HepG2 (cell line): ENCODE data around the gene PID1. TPM values are rescaled to one million over a fixed set of nuclear protein-coding genes. Genes with fewer than 3 reads are reported as not detected.

ENCODE experiments used
- ATAC-seq: fragments of 200-7000 bp; cut with Tn5 transposase; 3 replicates; pipeline ENCODE4 v1.9.1; 2020; ENCODE audit warnings: mild to moderate bottlenecking, moderate library complexity
- BruUV-seq: library from RNA; stranded (reverse); fragments of 400-500 nt; replicated peaks from 2 replicates; lab custom pipeline; 2021; lab: Mats Ljungman, UMichigan
- CTCF ChIA-PET: fragments of 300-600 bp; formaldehyde crosslinking; extraction: SDS; loops from one replicate; lab custom pipeline; 2021; ENCODE audit warnings: low total read pairs, inconsistent platforms, low intra/inter-chr PET ratio; lab: Yijun Ruan, JAX
- POLR2A ChIA-PET: fragments of 350-600 bp; sonication (Branson Sonifier 250); formaldehyde crosslinking; loops from one replicate; lab custom pipeline; 2020; ENCODE audit warnings: antibody characterized with exemption, inconsistent platforms; lab: Yijun Ruan, JAX
- DNase-seq: peaks from one replicate; pipeline ENCODE4 v3.0.0-alpha.2; 2015; ENCODE audit warnings: low spot score
- FAIRE-seq: peaks from 3 replicates; lab custom pipeline; 2011; peaks lifted over from hg19 to GRCh38; lab: Jason Lieb, UNC
- H2AFZ ChIP-seq: one replicate; pipeline ENCODE4 v1.6.1; 2011; ENCODE audit warnings: low read length, inconsistent platforms
- H3K27ac ChIP-seq: fragments of 300-600 bp; 3 replicates; pipeline ENCODE4 v1.8.0; 2011; ENCODE audit warnings: mixed run types, mild to moderate bottlenecking, mixed read lengths, low read length, inconsistent platforms; ENCODE audit not compliant: insufficient read depth; ENCODE audit errors: extremely low read length
- H3K27me3 ChIP-seq, 2 experiments: fragments of 200-600 bp in 1 of 2; 2 replicates in 1 of 2; 3 replicates in 1 of 2; pipeline versions ENCODE4 v1.6.0 to v1.8.0; 2011; ENCODE audit warnings: low read length in 2 of 2, mild to moderate bottlenecking in 2 of 2, moderate library complexity in 2 of 2, inconsistent platforms in 1 of 2; ENCODE audit not compliant: insufficient read depth in 2 of 2, control insufficient read depth in 1 of 2
- H3K36me3 ChIP-seq, 2 experiments: fragments of 200-600 bp in 1 of 2; replicated peaks in 1 of 2; 2 replicates in 1 of 2; 3 replicates in 1 of 2; pipeline versions ENCODE4 v1.5.1 to v1.8.0; 2011; ENCODE audit warnings: low read length in 2 of 2, inconsistent platforms in 1 of 2; ENCODE audit not compliant: insufficient read depth in 2 of 2, control insufficient read depth in 1 of 2
- H3K4me1 ChIP-seq: 2 replicates; pipeline ENCODE4 v1.5.1; 2012; ENCODE audit warnings: low read length, inconsistent platforms; ENCODE audit not compliant: insufficient read depth
- H3K4me2 ChIP-seq: 2 replicates; pipeline ENCODE4 v1.6.0; 2011; ENCODE audit warnings: low read depth, low read length, inconsistent platforms
- H3K4me3 ChIP-seq, 3 experiments: fragments of 200-600 bp in 1 of 3; sonication (generic), shearing (Covaris generic) in 1 of 3; replicated peaks in 1 of 3; 2 replicates each; pipeline ENCODE4 v1.5.1; 2011 to 2016; ENCODE audit warnings: low read length in 3 of 3, inconsistent platforms in 2 of 3, low read depth in 2 of 3, mild to moderate bottlenecking in 2 of 3, control low read depth in 1 of 3, mixed read lengths in 1 of 3; ENCODE audit not compliant: insufficient read depth in 1 of 3
- H3K79me2 ChIP-seq: one replicate; pipeline ENCODE4 v1.6.1; 2011; ENCODE audit warnings: low read length, inconsistent platforms; ENCODE audit not compliant: insufficient read depth
- H3K9ac ChIP-seq: 2 replicates; pipeline ENCODE4 v1.6.0; 2011; ENCODE audit warnings: mild to moderate bottlenecking, low read depth, low read length, inconsistent platforms; ENCODE audit not compliant: insufficient read depth
- H3K9me3 ChIP-seq: 2 replicates; pipeline ENCODE4 v1.5.1; 2012; ENCODE audit warnings: mild to moderate bottlenecking, low read length
- H4K20me1 ChIP-seq: 2 replicates; pipeline ENCODE4 v1.6.0; 2011; ENCODE audit warnings: inconsistent platforms, mild to moderate bottlenecking, low read length, moderate library complexity; ENCODE audit not compliant: insufficient read depth
- HNRNPK ChIP-seq: fragments of 200-400 bp; formaldehyde crosslinking; IDR thresholded peaks from 2 replicates; pipeline ENCODE4 v1.6.1; 2018; ENCODE audit warnings: low read length, low read depth, moderate library complexity, mild to moderate bottlenecking; ENCODE audit not compliant: poor library complexity, severe bottlenecking
- IKZF4 ChIP-seq: sonication (generic); formaldehyde crosslinking; IDR thresholded peaks from 2 replicates; pipeline ENCODE4 v1.5.1; 2020; ENCODE audit warnings: borderline replicate concordance, mild to moderate bottlenecking, low read depth, missing genetic modification reagents; ENCODE audit errors: not compliant biosample characterization
- MEIS2 ChIP-seq: sonication (generic); formaldehyde crosslinking; IDR thresholded peaks from 2 replicates; pipeline ENCODE4 v1.9.0; 2021; ENCODE audit warnings: mild to moderate bottlenecking, missing genetic modification reagents
- NFATC3 ChIP-seq: sonication (generic); formaldehyde crosslinking; IDR thresholded peaks from 2 replicates; pipeline ENCODE4 v1.5.1; 2020; ENCODE audit warnings: mild to moderate bottlenecking, missing genetic modification reagents
- NFKBIZ ChIP-seq: IDR thresholded peaks from 2 replicates; pipeline ENCODE4 v1.6.1; 2018; ENCODE audit warnings: missing genetic modification reagents, missing compliant biosample characterization
- RARA ChIP-seq: IDR thresholded peaks from 2 replicates; pipeline ENCODE4 v1.6.1; 2016; ENCODE audit warnings: missing genetic modification reagents, missing compliant biosample characterization
- SALL2 ChIP-seq: sonication (generic); formaldehyde crosslinking; IDR thresholded peaks from 2 replicates; pipeline ENCODE4 v1.8.1; 2023; ENCODE audit warnings: mild to moderate bottlenecking, missing genetic modification reagents, inconsistent platforms
- TCF7 ChIP-seq: sonication (generic); IDR thresholded peaks from 2 replicates; pipeline ENCODE4 v1.6.1; 2016; ENCODE audit warnings: antibody characterized with exemption, low read depth
- TOE1 ChIP-seq: sonication (generic); formaldehyde crosslinking; IDR thresholded peaks from 2 replicates; pipeline ENCODE4 v1.4.0; 2020; ENCODE audit warnings: mild to moderate bottlenecking, missing genetic modification reagents
- ZBTB7B ChIP-seq: sonication (generic); formaldehyde crosslinking; IDR thresholded peaks from 2 replicates; pipeline ENCODE4 v1.4.0; 2020; ENCODE audit warnings: missing genetic modification reagents
- ZNF232 ChIP-seq: sonication (generic); formaldehyde crosslinking; IDR thresholded peaks from 2 replicates; pipeline ENCODE4 v1.4.0; 2020; ENCODE audit warnings: missing genetic modification reagents, borderline replicate concordance
- ZNF292 ChIP-seq: sonication (generic); formaldehyde crosslinking; IDR thresholded peaks from 2 replicates; pipeline ENCODE4 v1.8.1; 2022; ENCODE audit warnings: mild to moderate bottlenecking, low read depth, missing genetic modification reagents, borderline replicate concordance
- ZNF644 ChIP-seq: IDR thresholded peaks from 2 replicates; pipeline ENCODE4 v1.6.1; 2016; ENCODE audit warnings: low read depth
- WGBS: methylation state at CpG from one replicate; pipeline ENCODE4 v1.1.6; 2017; ENCODE audit warnings: low lambda C conversion rate; 5-methylcytosine and 5-hydroxymethylcytosine counted together
- in situ Hi-C: cut with HindIII; loops from 2 replicates; pipeline ENCODE4 v1.10.0; 2017; ENCODE audit warnings: low pct_unique_long_range_greater_than_20kb; ENCODE audit not compliant: extremely low pct_ligation_motif_present
- intact Hi-C: fragments of 100-400 bp; cut with micrococcal nuclease; formaldehyde crosslinking; loops from one replicate; pipeline ENCODE4 v1.10.0; 2022; ENCODE audit not compliant: unreplicated experiment
- polyA plus RNA-seq, 8 experiments: library from polyadenylated mRNA; depleted of rRNA in 3 of 8; stranded (reverse) in 7 of 8; unstranded in 1 of 8; fragments of >200 nt; fragmentation: Illumina TruSeq in 4 of 8; extraction: Trizol in 4 of 8; gene quantifications; 2 replicates each; pipeline versions ENCODE4 v1.2.1 to v1.2.3, GENCODE V29; 2011 to 2016; ENCODE audit warnings: low read depth in 4 of 8, missing spikeins in 1 of 8, mixed read lengths in 1 of 8; ENCODE audit not compliant: insufficient read depth in 1 of 8
- total RNA-seq, 5 experiments: library from RNA; depleted of rRNA; stranded (reverse); fragments of >200 nt; fragmentation: Illumina TruSeq; extraction: Trizol; gene quantifications; 2 replicates each; pipeline ENCODE4 v1.2.3, GENCODE V29; 2016; ENCODE audit warnings: low read depth in 1 of 5
- TF ChIP-seq, protein P1 (sequence below): IDR thresholded peaks from 2 replicates; pipeline ENCODE4 v1.6.1; 2012; ENCODE audit warnings: inconsistent platforms
- TF ChIP-seq, protein P2 (sequence below), 2 experiments: sonication (generic) in 1 of 2; formaldehyde crosslinking in 1 of 2; IDR thresholded peaks; 2 replicates each; pipeline versions ENCODE4 v1.4.0 to v1.6.1; 2016 to 2020; ENCODE audit warnings: borderline replicate concordance in 1 of 2, low read depth in 1 of 2, mild to moderate bottlenecking in 1 of 2, missing genetic modification reagents in 1 of 2
- TF ChIP-seq, protein P3 (sequence below): sonication (generic); formaldehyde crosslinking; IDR thresholded peaks from 2 replicates; pipeline ENCODE4 v1.5.1; 2020; ENCODE audit warnings: mild to moderate bottlenecking, missing genetic modification reagents, moderate library complexity
- TF ChIP-seq, protein P4 (sequence below): sonication (generic); formaldehyde crosslinking; IDR thresholded peaks from 2 replicates; pipeline ENCODE4 v1.4.0; 2020; ENCODE audit warnings: missing genetic modification reagents

PID1 gene
- total and polyA plus RNA-seq, 2 of the 13 experiments (the other 11 are each of a cell fraction or from before 2014, with no cell fraction given), result 0.15 to 0.18 TPM

DNA sequence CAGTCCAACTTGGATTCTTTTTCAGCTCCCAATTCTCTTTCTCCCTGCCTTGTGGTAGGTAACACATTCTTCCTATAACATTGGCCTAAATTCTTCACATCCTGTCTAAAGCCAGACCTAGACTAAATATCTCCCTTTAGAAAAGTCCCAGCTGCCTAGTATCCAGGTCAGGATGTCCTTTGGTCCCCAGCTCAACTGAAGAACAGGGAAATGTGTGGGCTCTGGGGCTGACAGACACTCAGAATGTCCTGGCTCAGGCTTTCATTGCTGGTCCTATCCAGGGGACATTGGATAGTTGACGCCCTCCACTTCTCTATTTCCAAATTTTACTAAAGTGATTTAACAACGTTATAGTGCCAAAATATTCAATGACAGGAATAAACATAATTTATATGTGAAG is 219.3 kb downstream of the PID1 start:
- no peak for ATAC-seq
- Histone ChIP-seq H3K4me3 (no peak overlapping the region), H3K27me3 (no peaks in the 10 kb centered on the region), H4K20me1 (no peaks in the 10 kb centered on the region), H3K4me2 (no peak overlapping the region), H3K36me3 (no peaks in the 10 kb centered on the region), H2AFZ (no peak overlapping the region), H3K4me1 (no peaks in the 10 kb centered on the region), H3K79me2 (no peaks in the 10 kb centered on the region), H3K9ac (no peak overlapping the region), H3K27ac (no peak overlapping the region), H3K9me3 (peaks cover 94% of the 10 kb centered on the region)
- BruUV-seq, result no TSS peak
- DNase-seq, result no peak
- POLR2A ChIA-PET, result no interaction called here
- CTCF ChIA-PET, result no interaction called here
- intact Hi-C loops, result no loop called here
- TF ChIP-seq, protein P1, sequence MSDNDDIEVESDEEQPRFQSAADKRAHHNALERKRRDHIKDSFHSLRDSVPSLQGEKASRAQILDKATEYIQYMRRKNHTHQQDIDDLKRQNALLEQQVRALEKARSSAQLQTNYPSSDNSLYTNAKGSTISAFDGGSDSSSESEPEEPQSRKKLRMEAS, result no peak
- no peak for TF ChIP-seq ZNF232 (CRISPR knock-in tag)
- no peak for TF ChIP-seq ZBTB7B (CRISPR knock-in tag)
- TF ChIP-seq, protein P2, sequence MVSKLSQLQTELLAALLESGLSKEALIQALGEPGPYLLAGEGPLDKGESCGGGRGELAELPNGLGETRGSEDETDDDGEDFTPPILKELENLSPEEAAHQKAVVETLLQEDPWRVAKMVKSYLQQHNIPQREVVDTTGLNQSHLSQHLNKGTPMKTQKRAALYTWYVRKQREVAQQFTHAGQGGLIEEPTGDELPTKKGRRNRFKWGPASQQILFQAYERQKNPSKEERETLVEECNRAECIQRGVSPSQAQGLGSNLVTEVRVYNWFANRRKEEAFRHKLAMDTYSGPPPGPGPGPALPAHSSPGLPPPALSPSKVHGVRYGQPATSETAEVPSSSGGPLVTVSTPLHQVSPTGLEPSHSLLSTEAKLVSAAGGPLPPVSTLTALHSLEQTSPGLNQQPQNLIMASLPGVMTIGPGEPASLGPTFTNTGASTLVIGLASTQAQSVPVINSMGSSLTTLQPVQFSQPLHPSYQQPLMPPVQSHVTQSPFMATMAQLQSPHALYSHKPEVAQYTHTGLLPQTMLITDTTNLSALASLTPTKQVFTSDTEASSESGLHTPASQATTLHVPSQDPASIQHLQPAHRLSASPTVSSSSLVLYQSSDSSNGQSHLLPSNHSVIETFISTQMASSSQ (IDR thresholded peaks at IDR 0.05; ENCODE audit: low read depth), result no peak
- TF ChIP-seq, protein P2 (CRISPR knock-in tag; IDR thresholded peaks at IDR 0.05; ENCODE audit: borderline replicate concordance), result no peak
- no peak for TF ChIP-seq TOE1
- TF ChIP-seq RARA (CRISPR knock-in tag), result no peak
- TF ChIP-seq, protein P3, sequence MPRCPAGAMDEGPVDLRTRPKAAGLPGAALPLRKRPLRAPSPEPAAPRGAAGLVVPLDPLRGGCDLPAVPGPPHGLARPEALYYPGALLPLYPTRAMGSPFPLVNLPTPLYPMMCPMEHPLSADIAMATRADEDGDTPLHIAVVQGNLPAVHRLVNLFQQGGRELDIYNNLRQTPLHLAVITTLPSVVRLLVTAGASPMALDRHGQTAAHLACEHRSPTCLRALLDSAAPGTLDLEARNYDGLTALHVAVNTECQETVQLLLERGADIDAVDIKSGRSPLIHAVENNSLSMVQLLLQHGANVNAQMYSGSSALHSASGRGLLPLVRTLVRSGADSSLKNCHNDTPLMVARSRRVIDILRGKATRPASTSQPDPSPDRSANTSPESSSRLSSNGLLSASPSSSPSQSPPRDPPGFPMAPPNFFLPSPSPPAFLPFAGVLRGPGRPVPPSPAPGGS (CRISPR knock-in tag), result no peak
- TF ChIP-seq SALL2 (CRISPR knock-in tag), result no peak
- TF ChIP-seq HNRNPK, result no peak
- TF ChIP-seq IKZF4, result no peak
- TF ChIP-seq NFKBIZ (CRISPR knock-in tag), result no peak
- no peak for TF ChIP-seq ZNF644 (CRISPR knock-in tag)
- TF ChIP-seq TCF7, result no peak
- TF ChIP-seq, protein P4, sequence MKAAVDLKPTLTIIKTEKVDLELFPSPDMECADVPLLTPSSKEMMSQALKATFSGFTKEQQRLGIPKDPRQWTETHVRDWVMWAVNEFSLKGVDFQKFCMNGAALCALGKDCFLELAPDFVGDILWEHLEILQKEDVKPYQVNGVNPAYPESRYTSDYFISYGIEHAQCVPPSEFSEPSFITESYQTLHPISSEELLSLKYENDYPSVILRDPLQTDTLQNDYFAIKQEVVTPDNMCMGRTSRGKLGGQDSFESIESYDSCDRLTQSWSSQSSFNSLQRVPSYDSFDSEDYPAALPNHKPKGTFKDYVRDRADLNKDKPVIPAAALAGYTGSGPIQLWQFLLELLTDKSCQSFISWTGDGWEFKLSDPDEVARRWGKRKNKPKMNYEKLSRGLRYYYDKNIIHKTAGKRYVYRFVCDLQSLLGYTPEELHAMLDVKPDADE (CRISPR knock-in tag), result no peak
- no peak for TF ChIP-seq ZNF292
- TF ChIP-seq MEIS2 (CRISPR knock-in tag), result no peak
- TF ChIP-seq NFATC3 (CRISPR knock-in tag), result no peak
- no peak for FAIRE-seq
- in situ Hi-C loops, result no loop called here
- 30% methylated on average over 2 of the region's 2 CpGs for WGBS
